GM12873 (cell line): ENCODE data around the gene MLPH.

Source experiments
- TF ChIP-seq, protein P1 (sequence below): IDR thresholded peaks from 2 replicates; pipeline ENCODE4 v1.5.1; 2012; ENCODE audit warnings: low read depth, mild to moderate bottlenecking, moderate library complexity, low read length, control low read depth; ENCODE audit not compliant: insufficient read depth; ENCODE audit errors: missing control alignments

The MLPH gene

DNA sequence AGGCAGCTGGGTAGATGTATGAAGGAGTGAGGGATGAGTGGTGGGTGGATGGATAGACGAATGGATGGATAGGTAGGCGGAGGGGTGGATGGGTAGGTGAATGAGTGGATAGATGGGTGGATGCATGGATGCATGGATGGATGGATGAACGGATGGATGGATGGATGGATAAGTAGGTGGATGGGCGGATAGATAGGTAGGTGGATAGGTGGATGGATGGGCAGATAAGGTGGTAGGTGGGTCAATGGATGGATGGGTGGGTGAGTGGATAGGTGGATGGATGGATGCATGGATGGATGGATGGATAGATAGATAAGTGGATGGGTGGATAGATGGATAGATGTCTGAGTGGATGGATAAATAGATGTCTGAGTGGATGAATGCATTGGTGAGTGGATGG, 30.1 kb downstream of the MLPH start:
- TF ChIP-seq, protein P1, sequence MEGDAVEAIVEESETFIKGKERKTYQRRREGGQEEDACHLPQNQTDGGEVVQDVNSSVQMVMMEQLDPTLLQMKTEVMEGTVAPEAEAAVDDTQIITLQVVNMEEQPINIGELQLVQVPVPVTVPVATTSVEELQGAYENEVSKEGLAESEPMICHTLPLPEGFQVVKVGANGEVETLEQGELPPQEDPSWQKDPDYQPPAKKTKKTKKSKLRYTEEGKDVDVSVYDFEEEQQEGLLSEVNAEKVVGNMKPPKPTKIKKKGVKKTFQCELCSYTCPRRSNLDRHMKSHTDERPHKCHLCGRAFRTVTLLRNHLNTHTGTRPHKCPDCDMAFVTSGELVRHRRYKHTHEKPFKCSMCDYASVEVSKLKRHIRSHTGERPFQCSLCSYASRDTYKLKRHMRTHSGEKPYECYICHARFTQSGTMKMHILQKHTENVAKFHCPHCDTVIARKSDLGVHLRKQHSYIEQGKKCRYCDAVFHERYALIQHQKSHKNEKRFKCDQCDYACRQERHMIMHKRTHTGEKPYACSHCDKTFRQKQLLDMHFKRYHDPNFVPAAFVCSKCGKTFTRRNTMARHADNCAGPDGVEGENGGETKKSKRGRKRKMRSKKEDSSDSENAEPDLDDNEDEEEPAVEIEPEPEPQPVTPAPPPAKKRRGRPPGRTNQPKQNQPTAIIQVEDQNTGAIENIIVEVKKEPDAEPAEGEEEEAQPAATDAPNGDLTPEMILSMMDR, result no peak

DNA sequence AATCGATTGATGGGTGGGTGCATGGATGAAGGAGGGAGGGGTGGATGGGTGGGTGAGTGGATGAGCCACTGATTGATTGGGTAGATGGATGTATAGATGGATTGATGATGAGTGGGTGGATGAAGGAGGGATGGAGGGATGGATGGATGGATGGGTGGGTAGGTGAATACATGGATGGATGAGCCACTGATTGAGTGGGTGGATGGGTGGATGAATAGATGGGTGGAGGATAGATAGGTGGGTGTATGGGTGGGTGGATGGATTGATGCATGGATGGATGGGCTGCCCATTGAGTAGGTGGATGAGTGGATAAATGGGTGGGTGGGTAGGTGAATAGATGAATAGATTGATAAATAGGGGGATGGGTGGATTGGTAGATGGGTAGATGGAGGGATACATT, 30.9 kb downstream of the MLPH start:
- TF ChIP-seq, protein P1, result no peak

- TF ChIP-seq, protein P1, result no peak
Observed at GRCh38 chr2:237519506-237520245, 32.6 kb downstream of the MLPH start.

- TF ChIP-seq, protein P1, result no peak
Observed at GRCh38 chr2:237520290-237520689, 33.2 kb downstream of the MLPH start.

GRCh38 chr2:237524631-237525030, 37.6 kb downstream of the MLPH start:
- TF ChIP-seq, protein P1, result no peak

- TF ChIP-seq, protein P1, result no peak
Observed at GRCh38 chr2:237525559-237526157, 38.6 kb downstream of the MLPH start.

GRCh38 chr2:237527233-237527632, 40.2 kb downstream of the MLPH start:
- TF ChIP-seq, protein P1, result no peak
